Upper lobe of right lung (tissue), 1 donor: ENCODE measurements around the gene RRAS. TPM values are rescaled to one million over a fixed set of nuclear protein-coding genes. Genes with fewer than 3 reads are reported as not detected.

Experiments used
- ATAC-seq: fragments of 200-7000 bp; cut with Tn5 transposase; one replicate; pipeline ENCODE4 v1.9.1; 2020; ENCODE audit warnings: mild to moderate bottlenecking, moderate library complexity
- DNase-seq: peaks from one replicate; pipeline ENCODE4 v3.0.0-alpha.2; 2020
- H3K27ac ChIP-seq: fragments of 200-600 bp; one replicate; pipeline ENCODE4 v1.8.0; 2022
- H3K27me3 ChIP-seq: fragments of 200-600 bp; one replicate; pipeline ENCODE4 v1.8.0; 2022; ENCODE audit warnings: mild to moderate bottlenecking
- H3K36me3 ChIP-seq: fragments of 200-600 bp; one replicate; pipeline ENCODE4 v1.8.0; 2022
- H3K4me1 ChIP-seq: fragments of 200-600 bp; one replicate; pipeline ENCODE4 v1.8.0; 2022
- H3K4me3 ChIP-seq: fragments of 200-600 bp; one replicate; pipeline ENCODE4 v1.8.0; 2022; ENCODE audit warnings: mild to moderate bottlenecking
- H3K9me3 ChIP-seq: fragments of 200-600 bp; one replicate; pipeline ENCODE4 v1.8.0; 2022
- intact Hi-C: fragments of 100-400 bp; cut with DNase I; formaldehyde crosslinking; loops from one replicate; pipeline ENCODE4 v1.11.0; 2022
- total RNA-seq: library from RNA; stranded (reverse); fragmentation: NEBNext Ultra II Directional; extraction: Animal tissue kit (Norgen Biotek cat#: 25700); gene quantifications from one replicate; pipeline ENCODE4 v1.2.1, GENCODE V29; 2021
- TF ChIP-seq, protein P1 (sequence below): fragments of 200-600 bp; IDR thresholded peaks from one replicate; pipeline ENCODE4 v1.8.0; 2022; ENCODE audit warnings: antibody characterized with exemption
- donor health status: DM: no; HTN: yes; CAD: no; lungs with severe emphysema.

The RRAS gene
- total RNA-seq, 1 donor from 2014 or later: 138 TPM

DNA sequence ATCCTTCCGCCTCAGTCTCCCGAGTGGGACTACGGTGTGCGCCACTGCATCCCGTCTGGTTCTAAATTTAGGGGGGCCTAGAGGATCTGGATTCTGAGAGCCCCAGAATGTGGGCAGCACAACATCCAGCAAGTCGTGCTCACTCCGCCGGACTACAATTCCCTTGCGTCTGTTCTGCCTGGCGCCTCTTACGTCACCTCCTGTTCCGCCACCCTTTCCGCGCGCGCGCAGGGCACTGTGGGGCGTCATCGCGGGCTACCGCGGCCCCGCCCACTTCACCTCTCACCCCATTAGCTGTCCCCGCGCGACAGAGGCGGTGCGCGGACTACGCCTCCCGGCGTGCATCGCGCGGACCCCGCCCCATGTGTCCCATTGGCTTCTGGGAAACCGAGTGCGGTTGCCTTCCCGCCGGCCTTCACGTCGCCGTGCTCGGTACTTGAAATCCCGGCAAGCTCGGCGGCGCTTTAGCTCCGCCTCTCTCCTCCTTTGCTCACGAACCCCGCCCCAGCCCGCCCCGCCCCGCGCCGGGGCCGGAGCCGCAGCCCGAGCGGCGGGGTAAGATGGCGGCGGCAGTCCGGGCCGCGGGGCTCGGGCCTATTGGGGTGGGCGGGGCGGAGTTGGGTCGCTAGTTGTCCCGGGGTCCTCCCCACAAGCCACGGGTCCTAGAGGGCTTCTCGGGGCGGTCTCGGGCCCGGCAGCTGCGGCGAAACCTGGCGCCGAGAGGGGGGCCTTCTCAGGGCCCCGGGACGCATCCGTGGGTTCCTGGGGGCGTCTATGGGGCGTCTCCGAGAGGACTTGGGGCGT is 1.9 kb upstream of the RRAS start, which contains the start of gene SCAF1:
SCAF1 (plus strand) TSS at position 522 of the 804 bp plus-strand sequence. CDS start 2,818 bp downstream, outside the sequence.
- ATAC-seq (peak; percentile 82), DNase-seq (peak; percentile 100)
- TF ChIP-seq, protein P1, sequence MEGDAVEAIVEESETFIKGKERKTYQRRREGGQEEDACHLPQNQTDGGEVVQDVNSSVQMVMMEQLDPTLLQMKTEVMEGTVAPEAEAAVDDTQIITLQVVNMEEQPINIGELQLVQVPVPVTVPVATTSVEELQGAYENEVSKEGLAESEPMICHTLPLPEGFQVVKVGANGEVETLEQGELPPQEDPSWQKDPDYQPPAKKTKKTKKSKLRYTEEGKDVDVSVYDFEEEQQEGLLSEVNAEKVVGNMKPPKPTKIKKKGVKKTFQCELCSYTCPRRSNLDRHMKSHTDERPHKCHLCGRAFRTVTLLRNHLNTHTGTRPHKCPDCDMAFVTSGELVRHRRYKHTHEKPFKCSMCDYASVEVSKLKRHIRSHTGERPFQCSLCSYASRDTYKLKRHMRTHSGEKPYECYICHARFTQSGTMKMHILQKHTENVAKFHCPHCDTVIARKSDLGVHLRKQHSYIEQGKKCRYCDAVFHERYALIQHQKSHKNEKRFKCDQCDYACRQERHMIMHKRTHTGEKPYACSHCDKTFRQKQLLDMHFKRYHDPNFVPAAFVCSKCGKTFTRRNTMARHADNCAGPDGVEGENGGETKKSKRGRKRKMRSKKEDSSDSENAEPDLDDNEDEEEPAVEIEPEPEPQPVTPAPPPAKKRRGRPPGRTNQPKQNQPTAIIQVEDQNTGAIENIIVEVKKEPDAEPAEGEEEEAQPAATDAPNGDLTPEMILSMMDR: no peak
- Histone ChIP-seq H3K4me1 (peaks cover 32% of the 10 kb centered on the region), H3K36me3 (peaks cover 7% of the 10 kb centered on the region), H3K9me3 (no peaks in the 10 kb centered on the region), H3K27ac (peak within 1 kb of the TSS; percentile 100), H3K27me3 (no peaks in the 10 kb centered on the region), H3K4me3 (peak within 1 kb of the TSS; percentile 91)
- intact Hi-C loops: no loop called here

DNA sequence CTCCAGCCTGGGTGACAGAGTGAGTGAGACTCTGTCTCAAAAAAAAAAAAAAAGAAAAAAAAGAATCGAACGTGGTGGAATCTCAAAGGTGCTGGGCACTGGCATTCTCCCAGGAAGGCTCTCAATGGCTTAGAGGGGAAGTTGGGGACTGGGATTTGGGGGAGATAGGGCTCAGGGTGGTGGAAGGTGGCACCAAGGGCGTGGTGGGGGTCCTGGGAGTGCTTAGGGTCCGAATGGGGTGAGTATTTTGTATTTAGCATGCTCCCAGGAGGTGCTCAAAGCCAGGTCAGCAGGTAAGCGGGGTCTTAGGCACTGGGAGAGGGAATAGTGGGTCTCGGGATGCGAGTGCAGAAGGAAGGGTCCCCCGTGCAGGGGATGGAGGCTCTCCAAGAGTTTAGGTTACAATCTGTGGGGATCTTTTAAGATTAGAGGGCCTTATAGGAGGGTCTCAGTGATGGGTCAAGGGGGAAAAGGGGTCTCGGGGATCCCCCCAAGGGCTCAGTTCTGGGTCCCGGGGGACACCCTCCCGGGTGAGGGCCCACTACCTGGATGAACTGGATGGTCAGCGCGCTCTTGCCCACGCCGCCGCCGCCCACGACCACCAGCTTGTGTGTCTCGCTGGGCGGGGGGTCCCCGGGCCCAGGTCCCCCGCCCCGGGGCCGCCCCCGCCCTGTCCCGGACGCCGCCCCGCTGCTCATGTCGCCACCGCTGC is 386 bp downstream of the RRAS start:
- ATAC-seq (no peak), DNase-seq (no peak)
- H3K27ac ChIP-seq: peak overlapping the region; percentile 100
- H3K27me3 ChIP-seq: no peaks in the 10 kb centered on the region
- intact Hi-C loops: no loop called here
- H3K4me3 ChIP-seq: peak overlapping the region; percentile 91
- TF ChIP-seq, protein P1: no peak
- H3K4me1 ChIP-seq: peaks cover 34% of the 10 kb centered on the region
- no peaks in the 10 kb centered on the region for H3K36me3 ChIP-seq
- no peaks in the 10 kb centered on the region for H3K9me3 ChIP-seq

DNA sequence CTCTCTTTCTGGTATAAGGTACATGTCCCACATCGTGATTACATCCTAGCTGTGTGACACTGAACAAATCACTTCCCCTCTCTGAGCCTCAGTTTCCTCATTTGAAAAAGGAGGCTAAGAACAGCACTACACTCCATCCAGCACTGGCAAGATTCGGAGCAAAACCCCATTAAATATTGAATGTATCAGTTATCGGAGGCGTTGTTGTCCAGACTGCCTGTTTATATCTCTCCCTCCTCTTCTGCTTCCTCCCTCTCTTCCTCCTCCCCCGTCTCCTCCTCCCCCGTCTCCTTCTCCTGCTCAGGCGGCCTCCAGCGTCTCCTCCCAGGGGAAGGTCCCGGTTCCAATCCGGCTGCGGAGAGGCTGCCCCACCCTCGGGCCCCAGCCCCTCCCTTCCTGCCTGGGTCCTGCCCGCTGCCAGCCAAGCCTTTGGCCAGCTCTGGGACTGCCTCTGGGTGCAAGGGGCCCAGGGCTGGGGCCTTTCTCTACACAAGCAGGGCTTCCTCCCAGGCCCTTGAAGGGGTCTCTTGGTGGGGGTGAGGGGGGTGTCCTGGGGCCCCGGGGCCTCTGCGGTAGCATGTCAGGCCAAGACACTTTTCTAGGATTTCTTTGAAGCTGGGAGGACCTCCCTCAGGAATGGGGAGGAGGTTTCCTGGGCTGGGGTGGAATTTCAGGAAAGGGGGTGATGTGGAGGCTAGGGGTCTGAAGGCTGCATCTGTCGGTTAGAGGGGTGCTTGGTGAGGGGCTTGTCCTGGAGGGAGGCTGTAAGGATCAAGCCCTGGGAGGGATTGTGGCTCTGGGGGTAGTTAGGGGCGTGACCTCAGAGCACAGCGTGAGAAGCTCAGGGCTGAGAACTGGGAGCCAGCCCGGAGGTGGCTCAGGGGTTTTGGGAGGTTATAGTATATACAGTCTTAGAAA is 1.9 kb downstream of the RRAS start:
- H3K27ac ChIP-seq: peak overlapping the region; percentile 100
- DNase-seq (peak; percentile 92), ATAC-seq (peak; percentile 31)
- peaks cover 26% of the 10 kb centered on the region for H3K4me1 ChIP-seq
- TF ChIP-seq, protein P1: no peak
- no peaks in the 10 kb centered on the region for H3K27me3 ChIP-seq
- intact Hi-C loops: no loop called here
- no peaks in the 10 kb centered on the region for H3K9me3 ChIP-seq
- H3K36me3 ChIP-seq: no peaks in the 10 kb centered on the region
- peak overlapping the region; percentile 91 for H3K4me3 ChIP-seq

GRCh38 chr19:49636233-49636932 is 3.6 kb downstream of the RRAS start:
- TF ChIP-seq, protein P1: no peak
- DNase-seq (no peak), ATAC-seq (no peak)
- no peaks in the 10 kb centered on the region for H3K9me3 ChIP-seq
- H3K27me3 ChIP-seq: no peaks in the 10 kb centered on the region
- no peak overlapping the region for H3K4me3 ChIP-seq
- peaks cover 20% of the 10 kb centered on the region for H3K4me1 ChIP-seq
- intact Hi-C loops: no loop called here
- no peaks in the 10 kb centered on the region for H3K36me3 ChIP-seq
- peak overlapping the region; percentile 53 for H3K27ac ChIP-seq
